Trophoblast cell (in vitro differentiated cells and primary cell): Measurements from ENCODE around the gene SCNM1.

ENCODE experiments used
- DNase-seq, 2 donors: peaks; one replicate each; pipeline ENCODE4 v3.0.0-alpha.2; 2016
- H2AFZ ChIP-seq: 2 replicates; pipeline ENCODE4 v1.6.1; 2013; ENCODE audit warnings: low read length, moderate library complexity, mild to moderate bottlenecking; ENCODE audit not compliant: insufficient read depth, poor library complexity
- H2AK5ac ChIP-seq: 2 replicates; pipeline ENCODE4 v1.6.1; 2013; ENCODE audit warnings: mild to moderate bottlenecking, low read length
- H2BK120ac ChIP-seq: 2 replicates; pipeline ENCODE4 v1.6.1; 2013; ENCODE audit warnings: low read length, mild to moderate bottlenecking, moderate library complexity; ENCODE audit not compliant: insufficient read depth, poor library complexity
- H2BK12ac ChIP-seq: 2 replicates; pipeline ENCODE4 v1.6.1; 2013; ENCODE audit warnings: mild to moderate bottlenecking, low read length, moderate library complexity
- H2BK5ac ChIP-seq: 2 replicates; pipeline ENCODE4 v1.6.1; 2013; ENCODE audit warnings: low read length, low read depth, moderate library complexity, mild to moderate bottlenecking; ENCODE audit not compliant: poor library complexity
- H3K14ac ChIP-seq: 2 replicates; pipeline ENCODE4 v1.6.1; 2013; ENCODE audit warnings: mild to moderate bottlenecking, low read length
- H3K18ac ChIP-seq: 2 replicates; pipeline ENCODE4 v1.6.1; 2013; ENCODE audit warnings: mild to moderate bottlenecking, low read length
- H3K23ac ChIP-seq: 2 replicates; pipeline ENCODE4 v1.6.1; 2013; ENCODE audit warnings: low read length
- H3K27ac ChIP-seq: 2 replicates; pipeline ENCODE4 v1.5.1; 2013; ENCODE audit warnings: low read depth, mild to moderate bottlenecking, inconsistent platforms, low read length, moderate library complexity
- H3K27me3 ChIP-seq: 2 replicates; pipeline ENCODE4 v1.6.1; 2013; ENCODE audit warnings: inconsistent platforms, mild to moderate bottlenecking, low read length, moderate library complexity; ENCODE audit not compliant: insufficient read depth
- H3K36me3 ChIP-seq, 2 experiments: 1 replicate in 1 of 2; 2 replicates in 1 of 2; pipeline ENCODE4 v1.6.1; 2013; ENCODE audit warnings: low read length in 2 of 2, mild to moderate bottlenecking in 2 of 2, moderate library complexity in 1 of 2; ENCODE audit not compliant: insufficient read depth in 2 of 2, control insufficient read depth in 1 of 2
- H3K4ac ChIP-seq: 2 replicates; pipeline ENCODE4 v1.6.1; 2013; ENCODE audit warnings: low read depth, mild to moderate bottlenecking, low read length, moderate library complexity
- H3K4me1 ChIP-seq, 2 experiments: 1 replicate in 1 of 2; 2 replicates in 1 of 2; pipeline ENCODE4 v1.6.1; 2013; ENCODE audit warnings: low read length in 2 of 2, mild to moderate bottlenecking in 2 of 2, moderate library complexity in 1 of 2; ENCODE audit not compliant: insufficient read depth in 2 of 2, control insufficient read depth in 1 of 2
- H3K4me2 ChIP-seq: 2 replicates; pipeline ENCODE4 v1.6.1; 2013; ENCODE audit warnings: inconsistent platforms, mild to moderate bottlenecking, low read length, moderate library complexity
- H3K4me3 ChIP-seq: 2 replicates; pipeline ENCODE4 v1.5.1; 2013; ENCODE audit warnings: mild to moderate bottlenecking, low read depth, low read length, inconsistent platforms
- H3K79me1 ChIP-seq: one replicate; pipeline ENCODE4 v1.6.1; 2013; ENCODE audit warnings: low read length
- H3K79me2 ChIP-seq: 2 replicates; pipeline ENCODE4 v1.6.1; 2013; ENCODE audit warnings: low read length, mild to moderate bottlenecking; ENCODE audit not compliant: control insufficient read depth, insufficient read depth, poor library complexity
- H3K9ac ChIP-seq: 2 replicates; pipeline ENCODE4 v1.6.1; 2013; ENCODE audit warnings: mild to moderate bottlenecking, low read length
- H3K9me3 ChIP-seq: 2 replicates; pipeline ENCODE4 v1.6.1; 2013; ENCODE audit warnings: low read depth, mild to moderate bottlenecking, control low read depth, inconsistent platforms, low read length; ENCODE audit not compliant: insufficient read depth
- H4K12ac ChIP-seq: 2 replicates; pipeline ENCODE4 v1.6.1; 2013; ENCODE audit warnings: low read depth, mild to moderate bottlenecking, low read length, moderate library complexity
- H4K8ac ChIP-seq: 2 replicates; pipeline ENCODE4 v1.6.1; 2013; ENCODE audit warnings: low read depth, mild to moderate bottlenecking, low read length, moderate library complexity
- H4K91ac ChIP-seq: one replicate; pipeline ENCODE4 v1.6.1; 2013; ENCODE audit warnings: low read depth, mild to moderate bottlenecking, low read length, moderate library complexity
- WGBS: extraction: QIAGEN DNeasy Blood & Tissue Kit; methylation state at CpG from one replicate; pipeline ENCODE4 v1.1.7; 2013; ENCODE audit warnings: missing lambda C conversion rate; ENCODE audit not compliant: insufficient read length, insufficient coverage; ENCODE audit errors: extremely low coverage; 5-methylcytosine and 5-hydroxymethylcytosine counted together

The SCNM1 gene

DNA sequence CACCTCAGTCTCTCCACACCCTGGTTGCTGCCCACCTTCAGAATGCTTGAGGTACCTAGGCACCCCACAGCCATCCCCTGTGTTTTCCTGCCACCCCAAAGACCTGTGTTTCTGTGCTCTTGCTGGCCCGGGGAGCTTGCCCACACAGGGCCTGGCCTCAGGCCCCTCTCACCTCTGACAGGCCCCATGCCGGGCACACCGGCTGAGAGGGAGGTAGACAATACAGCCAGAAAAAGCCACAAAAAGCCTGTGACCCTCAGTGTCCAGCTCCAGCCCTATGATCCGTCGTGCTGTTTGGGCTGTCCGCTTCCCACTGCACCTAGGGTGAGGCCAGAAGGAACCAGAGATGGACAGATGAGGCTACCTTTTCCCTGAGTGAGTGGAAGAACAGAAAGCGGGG lies 31.0 kb upstream of the SCNM1 start:
- Histone ChIP-seq H3K4me2 (no peak overlapping the region), H3K27me3 (peaks cover 22% of the 10 kb centered on the region)
- no CpG with 5 or more reads among the region's 7 CpGs for WGBS

DNA sequence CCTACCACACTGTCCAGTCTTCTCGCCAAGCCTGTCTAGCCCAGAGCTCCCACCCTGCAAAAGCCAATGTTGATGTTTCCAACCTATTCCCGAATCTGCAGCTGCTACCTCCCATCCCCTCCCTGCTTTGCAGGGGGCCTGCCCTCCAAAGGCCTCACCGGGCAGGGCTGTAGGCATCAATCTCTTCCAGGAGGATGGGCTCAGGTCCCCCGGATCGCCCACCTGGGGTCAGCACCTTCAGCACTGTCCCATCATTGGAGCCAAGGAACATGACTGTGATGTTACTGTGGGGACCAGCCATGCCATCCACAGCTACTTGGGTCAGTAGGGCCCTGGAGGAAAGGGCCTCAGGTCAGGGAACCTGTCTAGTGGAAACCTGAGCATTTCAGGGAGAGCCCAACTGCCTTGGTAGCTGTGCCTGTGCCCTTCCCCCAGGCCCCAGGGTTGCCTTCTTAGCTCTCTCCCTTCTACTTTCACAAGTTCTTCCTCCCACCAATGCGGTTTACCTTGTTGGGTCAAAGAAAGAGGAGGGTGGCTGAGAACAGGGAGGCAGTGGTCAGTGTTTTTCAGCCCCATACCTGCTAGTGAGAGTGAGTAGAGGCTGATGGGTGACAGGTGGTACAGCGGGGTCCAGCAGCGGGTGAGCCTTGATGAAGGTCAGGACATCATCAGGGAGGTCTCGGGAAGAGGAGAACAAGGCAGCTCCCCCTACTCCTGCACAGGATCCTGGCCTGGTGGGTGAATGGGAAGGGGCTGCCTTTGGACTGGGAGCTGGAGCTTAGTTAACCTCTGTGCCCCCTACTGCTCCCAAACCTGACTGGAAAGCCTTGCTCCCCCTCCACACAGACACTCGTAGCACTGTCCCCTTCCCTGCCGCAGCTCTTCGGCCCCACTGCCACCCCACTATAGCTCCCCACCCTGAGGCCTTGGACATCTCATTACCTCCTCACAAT lies 30.2 kb upstream of the SCNM1 start:
- no CpG with 5 or more reads among the region's 12 CpGs for WGBS
- Histone ChIP-seq H2AK5ac (no peak overlapping the region), H3K27me3 (peaks cover 22% of the 10 kb centered on the region), H4K8ac (no peak overlapping the region), H3K4me1 (peaks cover 10 to 15% of the 10 kb centered on the region in 2 experiments), H3K14ac (no peak overlapping the region), H3K27ac (no peak overlapping the region), H3K9ac (no peak overlapping the region), H3K4me3 (no peak overlapping the region), H3K79me2 (no peaks in the 10 kb centered on the region), H4K91ac (no peak overlapping the region), H3K79me1 (peaks cover 2% of the 10 kb centered on the region), H3K23ac (no peak overlapping the region), H2BK5ac (no peak overlapping the region), H4K12ac (no peak overlapping the region), H2BK12ac (no peak overlapping the region), H2BK120ac (no peak overlapping the region), H3K18ac (no peak overlapping the region), H3K9me3 (peaks cover 7% of the 10 kb centered on the region), H2AFZ (no peak overlapping the region), H3K36me3 (peaks cover 0 to 3% of the 10 kb centered on the region in 2 experiments), H3K4ac (no peak overlapping the region), H3K4me2 (no peak overlapping the region)
- DNase-seq, result no peak

More for the DNA sequence above, 31.0 kb upstream of the SCNM1 start:
- H2AK5ac ChIP-seq, result no peak overlapping the region
- H2AFZ ChIP-seq, result no peak overlapping the region
- no peak for DNase-seq
- H2BK120ac ChIP-seq, result no peak overlapping the region
- peaks cover 0 to 3% of the 10 kb centered on the region in 2 experiments for H3K36me3 ChIP-seq
- H3K79me1 ChIP-seq, result peaks cover 2% of the 10 kb centered on the region
- no peak overlapping the region for H3K27ac ChIP-seq
- peaks cover 7% of the 10 kb centered on the region for H3K9me3 ChIP-seq
- peaks cover 10 to 15% of the 10 kb centered on the region in 2 experiments for H3K4me1 ChIP-seq
- no peak overlapping the region for H2BK12ac ChIP-seq
- H3K4me3 ChIP-seq, result no peak overlapping the region
- no peak overlapping the region for H4K12ac ChIP-seq
- H3K14ac ChIP-seq, result no peak overlapping the region
- H3K79me2 ChIP-seq, result no peaks in the 10 kb centered on the region
- H4K8ac ChIP-seq, result no peak overlapping the region
- no peak overlapping the region for H3K18ac ChIP-seq
- no peak overlapping the region for H4K91ac ChIP-seq
- no peak overlapping the region for H3K23ac ChIP-seq
- H3K4ac ChIP-seq, result no peak overlapping the region
- H3K9ac ChIP-seq, result no peak overlapping the region
- no peak overlapping the region for H2BK5ac ChIP-seq

DNA sequence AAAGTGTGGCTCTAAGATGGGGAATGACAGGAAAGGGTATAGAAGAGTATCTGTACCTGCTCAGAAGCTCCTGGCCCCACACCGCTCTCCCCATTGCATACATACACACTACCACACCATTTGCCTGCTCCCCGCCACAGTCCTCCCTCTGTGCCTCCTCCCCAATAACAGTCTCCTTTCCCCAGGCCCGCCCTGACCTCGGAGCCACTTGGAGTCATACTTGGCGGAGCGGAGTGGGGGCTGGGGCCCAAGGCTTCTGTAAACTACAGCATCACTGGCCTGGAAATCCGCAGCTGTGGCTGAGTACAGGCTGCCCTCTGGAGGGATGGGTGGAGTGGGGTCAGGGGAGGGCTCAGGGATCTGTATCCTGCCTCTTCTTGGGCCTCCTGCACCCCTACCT lies 28.2 kb upstream of the SCNM1 start:
- Histone ChIP-seq H3K23ac (no peak overlapping the region), H3K79me1 (no peaks in the 10 kb centered on the region), H3K27me3 (peaks cover 13% of the 10 kb centered on the region)

DNA sequence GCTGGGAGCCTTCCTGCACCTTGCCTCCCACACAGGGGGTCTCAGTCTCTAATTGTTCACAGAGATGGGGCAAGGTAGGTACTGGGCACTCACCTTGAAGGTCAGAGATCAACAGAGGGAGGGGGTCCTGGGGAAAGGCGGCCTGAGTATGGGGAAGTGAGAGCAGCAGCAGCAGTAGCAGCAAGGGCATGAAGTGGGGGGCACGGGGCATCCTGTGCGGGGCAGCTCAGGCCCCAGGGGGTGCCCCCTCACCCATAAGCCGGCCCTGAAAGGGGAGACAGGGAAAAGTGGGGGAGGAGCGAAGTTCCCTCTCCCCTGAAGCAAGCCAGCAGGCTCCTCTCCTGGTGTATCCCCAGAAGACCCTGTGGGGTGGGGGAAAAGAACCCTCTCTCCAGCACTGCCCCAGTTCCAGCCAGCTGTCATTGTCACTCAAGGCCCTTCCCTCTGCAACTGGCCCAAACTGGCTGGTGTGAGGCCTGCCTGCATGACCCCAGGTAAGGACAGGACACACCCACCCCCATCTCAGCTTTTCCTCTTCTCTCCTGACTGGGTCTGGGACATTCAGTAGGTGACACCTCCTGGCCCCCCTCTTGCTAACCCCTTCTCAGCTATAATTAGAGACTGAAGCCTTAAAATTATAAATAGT lies 23.4 kb upstream of the SCNM1 start:
- Histone ChIP-seq H3K27me3 (peaks cover 16% of the 10 kb centered on the region), H3K4me2 (no peak overlapping the region), H2BK12ac (no peak overlapping the region), H4K91ac (no peak overlapping the region), H2AK5ac (no peak overlapping the region), H3K9ac (no peak overlapping the region), H3K18ac (no peak overlapping the region), H4K12ac (no peak overlapping the region), H3K4ac (no peak overlapping the region), H2BK5ac (no peak overlapping the region), H2BK120ac (no peak overlapping the region), H4K8ac (no peak overlapping the region), H3K4me1 (peaks cover 8 to 15% of the 10 kb centered on the region in 2 experiments), H3K23ac (no peak overlapping the region), H3K36me3 (no peaks in the 10 kb centered on the region), H3K14ac (no peak overlapping the region), H3K79me2 (no peaks in the 10 kb centered on the region), H3K79me1 (peaks cover 2% of the 10 kb centered on the region), H3K9me3 (no peaks in the 10 kb centered on the region), H3K27ac (no peak overlapping the region), H3K4me3 (no peak overlapping the region), H2AFZ (no peak overlapping the region)
- no peak for DNase-seq
- WGBS, result no CpG with 5 or more reads among the region's 5 CpGs

More for the DNA sequence above, 28.2 kb upstream of the SCNM1 start:
- peaks cover 7% of the 10 kb centered on the region for H3K9me3 ChIP-seq
- H3K4me2 ChIP-seq, result no peak overlapping the region
- no peak for DNase-seq
- H2AFZ ChIP-seq, result no peak overlapping the region
- no peak overlapping the region for H3K4me3 ChIP-seq
- H3K14ac ChIP-seq, result no peak overlapping the region
- no peak overlapping the region for H4K12ac ChIP-seq
- H2BK12ac ChIP-seq, result no peak overlapping the region
- H2BK120ac ChIP-seq, result no peak overlapping the region
- no peak overlapping the region for H4K8ac ChIP-seq
- H3K4me1 ChIP-seq, result peaks cover 0 to 6% of the 10 kb centered on the region in 2 experiments
- no peak overlapping the region for H3K27ac ChIP-seq
- no peaks in the 10 kb centered on the region for H3K79me2 ChIP-seq
- no peak overlapping the region for H2AK5ac ChIP-seq
- no peak overlapping the region for H4K91ac ChIP-seq
- H3K4ac ChIP-seq, result no peak overlapping the region
- H2BK5ac ChIP-seq, result no peak overlapping the region
- no CpG with 5 or more reads among the region's 7 CpGs for WGBS
- H3K18ac ChIP-seq, result no peak overlapping the region
- H3K36me3 ChIP-seq, result peaks cover 0 to 3% of the 10 kb centered on the region in 2 experiments
- H3K9ac ChIP-seq, result no peak overlapping the region
